Activated naive CD4-positive, alpha-beta T cell treated with Interleukin-2 at 50 U/mL for 16 hours (primary cell): ENCODE data around the gene SIAH2.
"Not testable (repeated sequence)": the region's sequence is repeated elsewhere in the genome, so short reads cannot be mapped to it uniquely, and the experiment has no call there.

ENCODE experiments used
- DNase-seq: peaks from one replicate; pipeline ENCODE4 v3.0.0-alpha.2; 2020

The SIAH2 gene

GRCh38 chr3:150763122-150763840 lies at the start of gene SIAH2:
Gene SIAH2, minus strand, starts transcription at chr3:150763169. Its CDS starts 320 bp downstream, at chr3:150762849.
- DNase-seq, result peak; percentile 94

DNA sequence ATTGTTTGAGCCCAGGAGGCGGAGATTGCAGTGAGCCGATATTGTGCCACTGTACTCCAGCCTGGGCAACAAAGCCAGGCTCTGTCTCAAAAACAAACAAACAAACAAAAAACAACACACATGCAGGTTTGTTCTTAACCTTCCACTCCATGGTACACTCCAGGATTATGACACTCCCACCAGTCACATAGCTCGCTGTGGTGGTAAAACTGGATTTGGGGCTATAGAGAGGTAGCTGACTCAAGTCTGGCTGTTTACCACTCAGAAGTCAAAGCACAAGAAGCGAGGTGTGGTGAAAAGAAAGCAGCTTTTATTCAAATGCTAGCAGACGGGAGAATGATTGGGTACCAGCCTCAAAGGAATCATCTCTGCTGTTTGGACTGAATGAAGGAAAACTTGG lies 49.0 kb upstream of the SIAH2 start:
- DNase-seq, result no peak

GRCh38 chr3:150810641-150811040 lies 47.7 kb upstream of the SIAH2 start:
- no peak for DNase-seq

- no peak for DNase-seq
These were observed 43.3 kb upstream of the SIAH2 start for GRCh38 chr3:150806185-150806835.

- DNase-seq, result no peak
These were observed 42.4 kb upstream of the SIAH2 start for GRCh38 chr3:150805354-150805753.

DNA sequence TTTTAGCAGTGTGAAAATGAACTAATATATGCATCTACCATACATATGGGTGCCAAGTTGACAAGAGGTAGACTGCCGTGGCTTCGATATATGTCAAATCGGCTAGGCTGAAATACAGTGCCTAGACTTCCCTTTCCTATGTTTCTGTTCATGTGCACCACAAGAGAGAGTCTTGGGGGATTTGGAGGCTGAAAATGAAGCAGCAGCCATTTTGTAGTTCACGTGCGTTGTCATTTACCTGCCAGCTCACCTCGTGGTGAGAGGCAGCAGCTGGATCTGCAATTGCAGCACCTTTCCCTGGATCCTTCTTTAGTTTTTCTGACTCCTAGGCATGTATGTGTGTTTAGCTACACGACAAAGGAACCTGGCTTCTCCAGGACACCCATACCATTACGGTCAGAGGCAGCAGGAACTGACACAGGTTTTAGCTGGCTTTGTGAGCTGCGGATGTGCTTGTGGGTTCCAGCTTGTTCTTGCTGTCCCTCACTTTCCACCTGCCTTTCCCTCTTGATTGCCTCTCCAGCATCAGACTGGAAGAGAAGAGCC lies 40.5 kb upstream of the SIAH2 start:
- no peak for DNase-seq

- no peak for DNase-seq
These were observed 37.8 kb upstream of the SIAH2 start for GRCh38 chr3:150800722-150801121.

GRCh38 chr3:150798122-150798618 lies 35.2 kb upstream of the SIAH2 start:
- no peak for DNase-seq

- no peak for DNase-seq
These were observed 34.2 kb upstream of the SIAH2 start for GRCh38 chr3:150797155-150797554.

DNA sequence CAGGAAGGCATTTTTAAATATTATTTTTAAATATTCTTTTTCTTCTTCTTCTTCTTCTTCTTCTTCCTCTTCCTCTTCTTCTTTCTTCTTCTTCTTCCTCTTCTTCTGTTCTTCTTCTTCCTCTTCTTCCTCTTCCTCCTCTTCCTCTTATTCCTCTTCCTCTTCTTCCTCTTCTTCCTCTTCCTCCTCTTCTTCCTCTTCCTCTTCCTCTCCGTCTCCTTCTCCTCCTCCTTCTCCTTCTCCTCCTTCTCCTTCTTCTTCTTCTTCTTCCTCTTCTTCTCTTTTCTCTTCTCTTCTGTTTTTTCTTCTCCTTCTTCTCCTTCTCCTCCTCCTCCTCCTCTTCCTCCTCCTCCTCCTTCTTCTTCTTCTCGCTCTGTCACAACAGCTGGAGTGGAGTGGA lies 33.6 kb upstream of the SIAH2 start:
- DNase-seq, result not testable (repeated sequence)

- no peak for DNase-seq
These were observed 30.7 kb upstream of the SIAH2 start for GRCh38 chr3:150793641-150794040.

- no peak for DNase-seq
These were observed 27.7 kb upstream of the SIAH2 start for GRCh38 chr3:150790629-150791028.

DNA sequence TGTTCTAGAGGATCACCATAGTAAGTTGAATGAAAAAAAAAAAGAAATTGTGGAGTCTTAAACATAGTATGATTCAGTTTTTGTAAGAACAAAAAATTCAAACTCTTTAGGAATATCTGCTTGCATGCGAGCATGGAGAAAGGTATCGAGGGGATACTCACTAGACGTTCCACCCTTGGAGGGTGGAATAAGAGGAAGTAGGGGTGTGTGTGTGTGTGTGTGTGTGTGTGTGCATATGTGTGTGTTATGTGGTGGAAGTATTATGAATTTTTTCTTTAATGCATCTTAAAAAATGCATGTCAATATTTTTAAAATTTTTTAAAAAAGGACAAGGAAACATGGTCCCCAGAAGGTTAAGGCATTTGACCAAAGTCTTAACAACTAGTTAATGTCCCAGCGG lies 26.5 kb upstream of the SIAH2 start:
- DNase-seq, result no peak

- peak; percentile 85 for DNase-seq
These were observed 24.9 kb upstream of the SIAH2 start for GRCh38 chr3:150787741-150788370.

DNA sequence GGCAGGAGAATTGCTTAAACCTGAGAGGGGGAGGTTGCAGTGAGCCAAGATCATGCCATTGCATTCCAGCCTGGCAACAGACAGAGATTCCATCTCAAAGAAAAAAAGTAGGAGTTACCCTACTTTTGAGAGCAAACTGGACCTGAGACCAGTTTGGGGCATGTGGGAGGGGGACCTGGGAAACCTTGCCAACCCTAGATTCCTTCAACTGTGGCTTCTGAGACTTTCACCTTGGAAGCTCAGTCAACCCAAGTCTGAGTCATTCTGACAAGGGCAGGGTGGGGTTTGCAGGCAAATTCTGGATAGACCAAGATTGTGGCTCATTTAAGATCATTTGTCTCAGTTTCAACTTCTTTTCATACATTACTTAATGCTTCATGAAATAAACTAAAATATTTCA lies 23.8 kb upstream of the SIAH2 start:
- DNase-seq, result peak; percentile 25

- no peak for DNase-seq
These were observed 21.8 kb upstream of the SIAH2 start for GRCh38 chr3:150784747-150785125.

DNA sequence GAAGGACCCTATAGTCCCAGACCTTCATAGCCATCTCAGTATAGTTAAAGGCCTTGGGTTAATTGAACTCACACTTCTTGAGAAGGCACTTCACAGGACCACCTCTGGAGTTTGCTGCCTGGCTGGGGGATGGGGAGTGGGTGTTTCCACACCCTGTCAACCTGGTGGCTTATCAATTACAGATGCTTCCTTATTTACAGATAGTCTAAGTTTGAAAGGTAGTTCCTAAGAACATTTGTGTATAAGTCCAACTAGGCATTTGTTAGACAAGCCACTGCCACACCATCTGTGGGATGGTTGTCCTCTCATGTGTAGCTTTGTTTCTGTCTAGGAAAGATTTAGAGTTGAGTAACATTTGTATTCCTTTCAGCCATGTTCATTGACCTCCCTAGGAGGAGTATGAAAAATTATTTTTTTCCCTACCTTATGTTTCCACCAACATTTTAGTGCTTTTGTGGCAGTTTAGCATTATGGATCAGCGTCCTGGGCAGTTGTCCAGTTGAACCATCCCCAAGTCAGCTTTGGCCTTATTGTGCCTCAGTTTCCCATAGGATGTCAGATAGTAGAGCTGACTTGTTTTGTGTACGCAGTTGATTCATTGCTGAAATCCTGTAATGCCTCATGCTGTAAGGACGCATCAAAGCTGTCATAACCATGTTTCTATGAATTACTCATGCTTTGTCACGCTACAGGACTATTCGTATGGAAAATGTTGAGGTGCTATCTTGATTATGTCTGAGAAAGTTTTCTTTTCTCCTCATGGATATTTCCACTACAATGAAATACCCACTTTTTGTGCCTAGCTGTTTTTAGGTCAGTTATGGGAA lies 21.2 kb upstream of the SIAH2 start:
- peak; percentile 25 for DNase-seq

DNA sequence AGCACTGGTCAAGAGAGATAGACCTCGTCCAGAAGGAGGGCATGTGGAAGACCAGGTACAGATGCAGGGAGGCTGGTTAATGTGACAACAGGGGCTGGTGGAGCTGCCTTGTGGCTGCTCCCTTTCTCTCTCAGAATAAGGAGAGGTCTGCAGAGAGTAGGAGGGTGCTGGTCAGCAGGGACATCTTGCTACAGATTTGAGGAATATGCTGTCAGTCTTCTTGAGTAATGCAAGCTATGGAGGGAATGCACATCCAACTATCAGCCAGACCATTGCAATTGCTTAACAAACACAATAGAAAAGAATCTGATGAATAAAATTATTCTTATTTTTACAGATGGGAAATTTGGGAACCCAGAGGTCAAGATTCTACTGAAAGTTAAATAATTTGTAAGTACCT lies 20.3 kb upstream of the SIAH2 start:
- no peak for DNase-seq

DNA sequence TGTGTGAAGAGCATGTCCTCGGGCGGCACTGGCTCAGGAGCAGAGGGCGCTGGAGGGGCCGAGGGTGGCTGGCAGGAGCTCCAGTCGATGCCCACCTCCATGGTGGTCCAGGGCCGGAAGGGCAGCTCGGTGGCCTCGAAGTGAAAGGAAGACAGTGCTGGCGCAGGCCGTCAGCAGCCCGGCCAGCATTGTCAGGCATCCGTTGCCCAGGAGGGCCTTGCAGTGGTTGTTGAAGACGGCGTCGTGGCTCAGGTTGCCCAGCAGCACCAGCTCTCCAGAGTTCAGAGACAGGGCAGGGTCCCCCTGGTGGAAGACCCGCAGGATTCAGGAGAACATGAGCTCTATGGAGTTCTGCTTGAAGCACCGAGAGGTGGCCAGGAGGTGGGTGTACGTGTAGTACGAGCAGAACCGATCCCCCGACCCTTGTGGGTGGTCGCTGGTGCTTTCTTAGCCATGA lies 16.5 kb upstream of the SIAH2 start:
- no peak for DNase-seq

DNA sequence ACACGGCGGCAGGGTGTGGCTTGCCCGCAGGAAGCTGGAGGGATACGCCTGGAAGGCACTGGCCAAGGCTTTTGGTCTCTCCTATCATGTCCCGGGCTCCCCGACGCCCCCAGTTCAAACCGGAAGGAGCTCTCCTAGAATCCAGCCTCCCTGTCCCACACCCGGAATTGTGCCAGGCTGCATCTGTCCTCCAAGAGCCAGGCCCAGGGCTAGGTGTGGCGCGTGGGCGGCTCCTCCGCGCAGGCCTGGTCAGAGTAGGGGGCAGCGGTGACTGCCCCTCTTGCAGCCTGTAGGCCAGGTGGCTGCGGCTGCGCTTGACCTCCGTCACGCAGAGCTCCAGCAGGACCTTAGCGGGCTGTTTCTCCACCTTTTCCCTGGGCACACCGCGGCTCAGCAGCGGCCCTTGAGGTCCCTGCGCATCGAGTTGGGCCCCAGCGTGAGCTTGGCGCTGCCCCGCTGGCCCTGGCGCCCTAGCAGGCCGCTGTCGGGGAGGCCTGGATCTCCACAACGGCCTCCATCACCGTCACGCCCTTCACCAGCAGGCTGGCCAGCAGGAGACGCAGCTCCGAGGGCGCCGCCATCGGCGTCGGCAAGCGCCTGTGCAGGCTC lies 15.9 kb upstream of the SIAH2 start:
- no peak for DNase-seq

GRCh38 chr3:150775001-150775599 lies 12.1 kb upstream of the SIAH2 start:
- no peak for DNase-seq
